K562 (cell line): ENCODE measurements around the gene ITPR2. TPM values are rescaled to one million over a fixed set of nuclear protein-coding genes. Genes with fewer than 3 reads are reported as not detected.

ENCODE experiments used
- ATAC-seq: fragments of 200-7000 bp; cut with Tn5 transposase; 3 replicates; pipeline ENCODE4 v1.9.1; 2020; ENCODE audit warnings: moderate library complexity
- BruUV-seq: library from RNA; stranded (reverse); fragments of 400-500 nt; replicated peaks from 2 replicates; lab custom pipeline; 2021; lab: Mats Ljungman, UMichigan
- CTCF ChIA-PET: fragments of 300-600 bp; formaldehyde crosslinking; extraction: SDS; loops from one replicate; lab custom pipeline; 2021; ENCODE audit warnings: low intra/inter-chr PET ratio; lab: Yijun Ruan, JAX
- POLR2A ChIA-PET: fragments of 300-600, 350-650 bp; sonication (Branson Sonifier 250); formaldehyde crosslinking; extraction: SDS; loops from one replicate; lab custom pipeline; 2021; ENCODE audit warnings: antibody characterized with exemption, inconsistent platforms; lab: Yijun Ruan, JAX
- DNase-seq, 4 experiments: peaks; one replicate each; pipeline versions ENCODE4 v3.0.0 to v3.0.0-alpha.2; 2011 to 2018; ENCODE audit warnings: low spot score in 3 of 4, mixed read lengths in 3 of 4; ENCODE audit errors: extremely low read depth in 1 of 4
- FAIRE-seq: peaks from 2 replicates; lab custom pipeline; 2011; peaks lifted over from hg19 to GRCh38; lab: Jason Lieb, UNC
- H2AFZ ChIP-seq: 2 replicates; pipeline ENCODE4 v1.6.0; 2011; ENCODE audit warnings: low read depth, low read length, control low read depth, inconsistent platforms
- H3K27ac ChIP-seq: fragments of 200-600 bp; 3 replicates; pipeline ENCODE4 v1.8.0; 2011; ENCODE audit warnings: low read depth, mild to moderate bottlenecking, control low read depth, inconsistent platforms, low read length, moderate library complexity, mixed read lengths; ENCODE audit errors: extremely low read depth
- H3K27me3 ChIP-seq, 2 experiments: fragments of 300-600 bp in 1 of 2; 2 replicates in 1 of 2; 3 replicates in 1 of 2; pipeline versions ENCODE4 v1.6.0 to v1.8.0; 2011; ENCODE audit warnings: inconsistent platforms in 2 of 2, low read length in 2 of 2, mild to moderate bottlenecking in 1 of 2, mixed read lengths in 1 of 2, moderate library complexity in 1 of 2; ENCODE audit not compliant: control insufficient read depth in 2 of 2, insufficient read depth in 2 of 2
- H3K36me3 ChIP-seq: fragments of 300-600 bp; 3 replicates; pipeline ENCODE4 v1.8.0; 2011; ENCODE audit warnings: mild to moderate bottlenecking, low read length, inconsistent platforms; ENCODE audit not compliant: control insufficient read depth, insufficient read depth
- H3K4me1 ChIP-seq, 2 experiments: fragments of 200-600 bp in 1 of 2; replicated peaks in 1 of 2; 2 replicates in 1 of 2; 3 replicates in 1 of 2; pipeline versions ENCODE4 v1.5.1 to v1.8.0; 2011; ENCODE audit warnings: inconsistent platforms in 2 of 2, low read length in 2 of 2, mild to moderate bottlenecking in 1 of 2, mixed read lengths in 1 of 2, moderate library complexity in 1 of 2; ENCODE audit not compliant: control insufficient read depth in 2 of 2, insufficient read depth in 2 of 2
- H3K4me2 ChIP-seq: 2 replicates; pipeline ENCODE4 v1.6.1; 2011; ENCODE audit warnings: low read length, control low read depth, inconsistent platforms, mixed read lengths; ENCODE audit not compliant: insufficient read depth
- H3K4me3 ChIP-seq: fragments of 200-600 bp; sonication (generic), shearing (Covaris generic); 2 replicates; pipeline ENCODE4 v1.5.1; 2016; ENCODE audit warnings: control low read depth, inconsistent platforms
- H3K79me2 ChIP-seq: fragments of 200-600 bp; 3 replicates; pipeline ENCODE4 v1.8.0; 2011; ENCODE audit warnings: low read length, inconsistent platforms; ENCODE audit not compliant: control insufficient read depth, insufficient read depth
- H3K9ac ChIP-seq, 2 experiments: 2 replicates each; pipeline versions ENCODE4 v1.6.0 to v1.6.1; 2011; ENCODE audit warnings: low read depth in 2 of 2, low read length in 2 of 2, control low read depth in 1 of 2, inconsistent platforms in 1 of 2, mild to moderate bottlenecking in 1 of 2, mixed read lengths in 1 of 2; ENCODE audit not compliant: insufficient read depth in 1 of 2
- H3K9me1 ChIP-seq: one replicate; pipeline ENCODE4 v1.6.0; 2011; ENCODE audit warnings: inconsistent platforms, mild to moderate bottlenecking, low read length, moderate library complexity; ENCODE audit not compliant: control insufficient read depth, insufficient read depth
- H3K9me3 ChIP-seq: replicated peaks from 2 replicates; pipeline ENCODE4 v1.5.1; 2011; ENCODE audit warnings: low read depth, low read length, inconsistent platforms; ENCODE audit not compliant: control insufficient read depth, insufficient read depth
- H4K20me1 ChIP-seq: replicated peaks from 2 replicates; pipeline ENCODE4 v1.6.1; 2011; ENCODE audit warnings: low read length, inconsistent platforms, mixed read lengths; ENCODE audit not compliant: control insufficient read depth, insufficient read depth
- FOXA3 ChIP-seq, 2 experiments: fragments of 450-650 bp in 1 of 2; sonication (generic) in 1 of 2; formaldehyde crosslinking; IDR thresholded peaks in 1 of 2; conservative IDR thresholded peaks in 1 of 2; 2 replicates each; pipeline versions ENCODE4 v1.4.0 to v1.8.0; 2020 to 2022; ENCODE audit warnings: mild to moderate bottlenecking in 2 of 2, missing genetic modification reagents in 1 of 2
- MCM5 ChIP-seq: fragments of 450-650 bp; IDR thresholded peaks from 2 replicates; pipeline ENCODE4 v1.6.1; 2016; ENCODE audit warnings: low read depth
- NFE2 ChIP-seq: IDR thresholded peaks from 2 replicates; pipeline ENCODE4 v1.6.1; 2014; ENCODE audit warnings: antibody characterized with exemption, low read depth
- NFIC ChIP-seq: fragments of 450-650 bp; IDR thresholded peaks from 2 replicates; pipeline ENCODE4 v1.6.1; 2017; ENCODE audit warnings: mild to moderate bottlenecking, inconsistent platforms
- PHF8 ChIP-seq: fragments of 200-600 bp; sonication (generic); IDR thresholded peaks from 2 replicates; pipeline ENCODE4 v1.6.1; 2012; ENCODE audit warnings: mixed run types, mild to moderate bottlenecking, inconsistent platforms, low read length, moderate library complexity, borderline replicate concordance
- PHTF2 ChIP-seq: fragments of 250-450 bp; sonication (Bioruptor Pico); IDR thresholded peaks from 2 replicates; pipeline ENCODE4 v1.5.0; 2021; ENCODE audit warnings: mild to moderate bottlenecking
- POLR3A ChIP-seq: IDR thresholded peaks from 2 replicates; pipeline ENCODE4 v1.6.1; 2011; ENCODE audit warnings: borderline replicate concordance, mild to moderate bottlenecking, moderate library complexity; ENCODE audit not compliant: insufficient read length, insufficient read depth; ENCODE audit errors: extremely low read depth
- SIN3B ChIP-seq: fragments of 450-650 bp; IDR thresholded peaks from 2 replicates; pipeline ENCODE4 v1.6.1; 2017; ENCODE audit warnings: low read depth, mild to moderate bottlenecking, moderate library complexity
- SLC30A9 ChIP-seq: fragments of 250-450 bp; sonication (Bioruptor Pico); IDR thresholded peaks from 2 replicates; pipeline ENCODE4 v1.8.0; 2022; ENCODE audit warnings: mild to moderate bottlenecking, moderate library complexity
- ZNF140 ChIP-seq: fragments of 250-450 bp; sonication (Bioruptor Pico); IDR thresholded peaks from 2 replicates; pipeline ENCODE4 v1.8.0; 2021; ENCODE audit warnings: moderate library complexity, mild to moderate bottlenecking, inconsistent platforms
- ZNF785 ChIP-seq: fragments of 250-450 bp; sonication (Bioruptor Pico); IDR thresholded peaks from 2 replicates; pipeline ENCODE4 v1.4.0; 2020; ENCODE audit warnings: mild to moderate bottlenecking
- WGBS: fragments of 100-300 bp; shearing (Covaris generic); methylation state at CpG from one replicate; pipeline ENCODE4 v1.1.6; 2016; ENCODE audit warnings: low coverage, mixed read lengths; ENCODE audit not compliant: insufficient coverage; ENCODE audit errors: missing lambda C conversion rate; 5-methylcytosine and 5-hydroxymethylcytosine counted together
- in situ Hi-C: fragments of 300-500 bp; cut with MboI; formaldehyde crosslinking; loops from 4 replicates; pipeline ENCODE4 v1.15.0; 2018; ENCODE audit warnings: inconsistent platforms, mixed read lengths
- intact Hi-C: fragments of 100-400 bp; cut with micrococcal nuclease; formaldehyde crosslinking; loops from 2 replicates; pipeline ENCODE4 v1.14.2; 2022
- polyA plus RNA-seq, 8 experiments: library from polyadenylated mRNA; depleted of rRNA in 4 of 8; stranded (reverse) in 5 of 8; unstranded in 3 of 8; fragments of >200 nt; fragmentation: Nextera tagmentation in 2 of 8; fragmentation: Illumina TruSeq in 1 of 8; extraction: Ambion mirVana in 2 of 8; extraction: Trizol in 1 of 8; gene quantifications; 2 replicates each; pipeline versions ENCODE4 v1.2.1 to v1.2.3, GENCODE V29; 2011 to 2014; ENCODE audit warnings: inconsistent platforms in 1 of 8, missing spikeins in 1 of 8
- total RNA-seq, 7 experiments: library from RNA; depleted of rRNA in 6 of 7; stranded (reverse); fragments of >200 nt in 6 of 7; fragmentation: Illumina TruSeq in 2 of 7; extraction: Trizol in 2 of 7; gene quantifications; 2 replicates each; pipeline versions ENCODE4 v1.2.1 to v1.2.3, GENCODE V29; 2011 to 2021; ENCODE audit warnings: low replicate concordance in 1 of 7
- TF ChIP-seq, protein P1 (sequence below): IDR thresholded peaks from 3 replicates; pipeline ENCODE4 v1.6.1; 2011; ENCODE audit warnings: borderline replicate concordance, mild to moderate bottlenecking; ENCODE audit not compliant: insufficient read length, insufficient read depth

ITPR2 gene
- total and polyA plus RNA-seq, 9 of the 15 experiments (the other 6 are each of a cell fraction or from before 2014, with no cell fraction given), result 0.21 to 3.3 (median 0.95) TPM

DNA sequence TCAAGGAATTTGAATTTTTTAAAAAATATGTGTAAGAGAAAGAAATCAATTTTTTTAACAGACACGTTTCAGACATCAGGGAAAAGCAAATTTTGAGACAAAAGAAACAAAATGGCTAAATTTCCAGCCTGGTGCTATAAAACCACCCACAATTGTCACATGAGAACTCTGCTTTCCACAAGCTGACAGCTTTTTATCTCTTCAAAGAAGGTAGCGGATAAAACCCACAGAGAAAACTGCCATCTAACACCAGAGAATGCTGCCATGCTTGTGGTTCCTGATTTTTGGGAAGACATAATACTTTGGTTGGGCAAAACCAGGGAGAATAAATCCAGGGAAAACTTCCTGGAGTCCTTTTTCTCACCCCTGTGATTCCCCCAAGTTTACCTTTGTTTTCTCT, 10.3 kb upstream of the ITPR2 start:
- no peak overlapping the region for H3K4me2 ChIP-seq
- no peaks in the 10 kb centered on the region; a peak in 1 of 5 replicates for H3K4me1 ChIP-seq
- DNase-seq, result no peak
- no peaks in the 10 kb centered on the region; the same call in 1 of the 2 replicates for H3K9me3 ChIP-seq
- H2AFZ ChIP-seq, result no peak overlapping the region
- 0% methylated on average over 2 of the region's 2 CpGs for WGBS
- no TSS peak for BruUV-seq
- H3K27me3 ChIP-seq, result peaks cover 0 to 4% of the 10 kb centered on the region in 2 experiments; a peak in 1 of 5 replicates
- H3K9me1 ChIP-seq, result no peaks in the 10 kb centered on the region
- no peak overlapping the region for H3K4me3 ChIP-seq
- intact Hi-C loops (no loop called here), in situ Hi-C loops (no loop called here)
- TF ChIP-seq ZNF785 (no peak), SLC30A9 (CRISPR knock-in tag) (no peak), SIN3B (no peak), FOXA3 (CRISPR knock-in tag; conservative IDR thresholded peaks at IDR 0.05 in 1 of 2, IDR thresholded peaks at IDR 0.05 in 1 of 2) (no peak), POLR3A (no peak), NFIC (no peak), PHTF2 (CRISPR knock-in tag) (no peak), ZNF140 (CRISPR knock-in tag) (no peak), PHF8 (no peak), NFE2 (no peak), MCM5 (no peak)
- TF ChIP-seq, protein P1, sequence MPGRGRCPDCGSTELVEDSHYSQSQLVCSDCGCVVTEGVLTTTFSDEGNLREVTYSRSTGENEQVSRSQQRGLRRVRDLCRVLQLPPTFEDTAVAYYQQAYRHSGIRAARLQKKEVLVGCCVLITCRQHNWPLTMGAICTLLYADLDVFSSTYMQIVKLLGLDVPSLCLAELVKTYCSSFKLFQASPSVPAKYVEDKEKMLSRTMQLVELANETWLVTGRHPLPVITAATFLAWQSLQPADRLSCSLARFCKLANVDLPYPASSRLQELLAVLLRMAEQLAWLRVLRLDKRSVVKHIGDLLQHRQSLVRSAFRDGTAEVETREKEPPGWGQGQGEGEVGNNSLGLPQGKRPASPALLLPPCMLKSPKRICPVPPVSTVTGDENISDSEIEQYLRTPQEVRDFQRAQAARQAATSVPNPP, result no peak
- TF ChIP-seq, all 486 proteins: peak for 0
- no peak for ATAC-seq
- H3K27ac ChIP-seq, result no peak overlapping the region
- no peaks in the 10 kb centered on the region for H3K79me2 ChIP-seq
- ChIA-PET POLR2A (interaction anchor here (1.9 kb wide), 1 partner anchor 10 kb away, joined by 6 read pairs; the partner anchor contains the start of gene ITPR2), CTCF (no interaction called here)
- no peak overlapping the region for H3K9ac ChIP-seq
- H3K36me3 ChIP-seq, result no peaks in the 10 kb centered on the region
- H4K20me1 ChIP-seq, result no peaks in the 10 kb centered on the region
- no peak for FAIRE-seq
